ENCODE results near the gene DLG5.

GRCh38 chr10:77809336-77809735, 117.2 kb downstream of the DLG5 start:
- TF ChIP-seq CTCF (conservative IDR thresholded peaks at IDR 0.05) (no peak), ZFX (IDR thresholded peaks at IDR 0.05) (no peak)
